ENCODE results near the gene RBM20. TPM values are rescaled to one million over a fixed set of nuclear protein-coding genes. Genes with fewer than 3 reads are reported as not detected.

Gene RBM20
- total and polyA plus RNA-seq, 2 experiments from 2014 or later, result 0.05 to 0.17 TPM

DNA sequence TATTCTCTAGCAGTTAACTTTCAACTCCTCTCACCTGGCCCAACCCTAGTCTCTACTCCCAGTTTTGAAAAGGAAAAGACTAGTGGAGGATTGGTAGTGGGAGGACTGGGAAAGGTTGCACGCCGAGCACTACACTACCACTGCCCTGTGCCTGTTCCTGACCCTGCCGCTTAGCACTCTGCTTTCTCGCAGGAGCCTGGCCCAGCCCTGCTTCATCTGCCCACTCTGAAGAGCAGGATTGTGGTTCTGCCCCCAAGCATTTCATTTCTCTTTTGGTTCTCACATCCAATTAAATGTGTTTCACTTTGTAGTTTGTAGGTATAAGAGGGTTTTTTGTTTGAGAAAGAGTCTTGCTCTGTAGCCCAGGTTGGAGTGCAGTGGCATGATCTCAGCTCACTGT lies 31.5 kb upstream of the RBM20 start:
- H3K36me3 Mint-ChIP-seq (ENCODE audit: low read depth), result no peaks in the 10 kb centered on the region
- no peaks in the 10 kb centered on the region for H3K9me2 ChIP-seq (ENCODE audit: insufficient read depth)
- ATAC-seq (no peak), DNase-seq (ENCODE audit: low spot score) (no peak)
- TF ChIP-seq EZH2phosphoT487 (IDR thresholded peaks at IDR 0.05; ENCODE audit: unreplicated experiment), result no peak
- TF ChIP-seq CTCF (conservative IDR thresholded peaks at IDR 0.05; ENCODE audit: low read depth in 2 of 2), result no peak
- no peak for TF ChIP-seq ZNF114 (CRISPR knock-in tag; IDR thresholded peaks at IDR 0.05)
- TF ChIP-seq POLR2AphosphoS5 (IDR thresholded peaks at IDR 0.05; ENCODE audit: low read depth), result no peak
- no peak for TF ChIP-seq STAT1 (IDR thresholded peaks at IDR 0.05; ENCODE audit: unreplicated experiment)
- TF ChIP-seq CREB1 (CRISPR knock-in tag; IDR thresholded peaks at IDR 0.05; ENCODE audit: low read depth), result no peak
- no peak for TF ChIP-seq ZNF331 (CRISPR knock-in tag; IDR thresholded peaks at IDR 0.05; ENCODE audit: low read depth)
- no peak for TF ChIP-seq ETS1 (IDR thresholded peaks at IDR 0.05)
- H3K27me3 Mint-ChIP-seq (ENCODE audit: insufficient read depth, low read depth, poor library complexity), result no peaks in the 10 kb centered on the region
- H3K4me1 Mint-ChIP-seq, result peaks cover 21% of the 10 kb centered on the region
- no peaks in the 10 kb centered on the region for H4K20me1 ChIP-seq (replicated peaks; ENCODE audit: insufficient read depth)
- H2AFZ ChIP-seq, result no peak overlapping the region
- no peak overlapping the region for H3K4me3 ChIP-seq
- no peaks in the 10 kb centered on the region for H3K9me3 Mint-ChIP-seq
- H3K4me2 ChIP-seq, result no peak overlapping the region; the same call in 1 of the 2 replicates
- no peaks in the 10 kb centered on the region for H3K27me3 ChIP-seq (ENCODE audit: insufficient read depth)
- H3K4me1 ChIP-seq (ENCODE audit: insufficient read depth), result peaks cover 17% of the 10 kb centered on the region
- H3K27ac Mint-ChIP-seq, result no peak overlapping the region
- H3K27ac ChIP-seq (ENCODE audit: low read depth), result no peak overlapping the region
- H3F3A ChIP-seq (replicated peaks; ENCODE audit: low read depth), result no peaks in the 10 kb centered on the region; the same call in 1 of the 2 replicates
- H3K36me3 ChIP-seq (ENCODE audit: insufficient read depth), result no peaks in the 10 kb centered on the region
- no peaks in the 10 kb centered on the region for H3K79me2 ChIP-seq (replicated peaks; ENCODE audit: insufficient read depth)
- H3K4me3 Mint-ChIP-seq, result no peak overlapping the region

DNA sequence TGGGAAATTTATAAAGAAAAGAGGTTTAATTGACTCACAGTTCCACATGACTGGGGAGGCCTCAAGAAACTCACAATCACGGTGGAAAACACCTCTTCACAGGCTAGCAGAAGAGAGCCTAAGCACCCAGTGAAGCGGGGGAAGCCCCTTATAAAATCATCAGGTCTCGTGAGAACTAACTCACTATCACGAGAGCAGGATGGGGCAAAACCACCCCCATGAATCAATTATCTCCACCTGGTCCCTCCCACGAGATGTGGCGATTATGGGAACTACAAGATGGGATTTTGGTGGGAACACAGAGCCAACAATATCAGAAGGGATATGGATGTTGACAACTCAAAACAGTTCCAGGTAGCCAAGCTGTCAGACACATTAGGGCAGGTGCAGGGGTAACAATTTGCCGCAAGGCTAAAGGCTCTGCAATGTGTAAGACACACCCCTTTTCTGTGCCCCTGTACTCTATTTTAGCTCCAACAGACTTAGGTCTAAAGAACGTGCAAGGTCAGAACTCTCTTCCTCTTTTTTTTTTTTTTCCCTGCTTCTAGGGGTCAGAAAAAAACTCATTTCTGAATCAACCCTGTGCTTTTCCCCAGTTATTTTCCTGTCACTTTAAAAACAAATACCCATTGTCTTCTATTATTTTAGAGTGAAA lies 30.7 kb upstream of the RBM20 start:
- Mint-ChIP-seq H3K4me3 (no peak overlapping the region), H3K4me1 (peaks cover 21% of the 10 kb centered on the region), H3K9me3 (no peaks in the 10 kb centered on the region), H3K27me3 (ENCODE audit: insufficient read depth, low read depth, poor library complexity) (no peaks in the 10 kb centered on the region), H3K27ac (no peak overlapping the region), H3K36me3 (ENCODE audit: low read depth) (no peaks in the 10 kb centered on the region)
- H3K4me2 ChIP-seq, result no peak overlapping the region
- H3K79me2 ChIP-seq (replicated peaks; ENCODE audit: insufficient read depth), result no peaks in the 10 kb centered on the region
- no peaks in the 10 kb centered on the region for H3K27me3 ChIP-seq (ENCODE audit: insufficient read depth)
- no peak overlapping the region for H3K27ac ChIP-seq (ENCODE audit: low read depth)
- no peak overlapping the region for H3K4me3 ChIP-seq
- H3K36me3 ChIP-seq (ENCODE audit: insufficient read depth), result no peaks in the 10 kb centered on the region
- ATAC-seq (no peak), DNase-seq (ENCODE audit: low spot score) (peak; percentile 26)
- H4K20me1 ChIP-seq (replicated peaks; ENCODE audit: insufficient read depth), result no peaks in the 10 kb centered on the region
- no peak overlapping the region for H2AFZ ChIP-seq
- peaks cover 17% of the 10 kb centered on the region for H3K4me1 ChIP-seq (ENCODE audit: insufficient read depth)
- no peaks in the 10 kb centered on the region; the same call in 1 of the 2 replicates for H3F3A ChIP-seq (replicated peaks; ENCODE audit: low read depth)
- H3K9me2 ChIP-seq (ENCODE audit: insufficient read depth), result no peaks in the 10 kb centered on the region
- TF ChIP-seq, protein P1, sequence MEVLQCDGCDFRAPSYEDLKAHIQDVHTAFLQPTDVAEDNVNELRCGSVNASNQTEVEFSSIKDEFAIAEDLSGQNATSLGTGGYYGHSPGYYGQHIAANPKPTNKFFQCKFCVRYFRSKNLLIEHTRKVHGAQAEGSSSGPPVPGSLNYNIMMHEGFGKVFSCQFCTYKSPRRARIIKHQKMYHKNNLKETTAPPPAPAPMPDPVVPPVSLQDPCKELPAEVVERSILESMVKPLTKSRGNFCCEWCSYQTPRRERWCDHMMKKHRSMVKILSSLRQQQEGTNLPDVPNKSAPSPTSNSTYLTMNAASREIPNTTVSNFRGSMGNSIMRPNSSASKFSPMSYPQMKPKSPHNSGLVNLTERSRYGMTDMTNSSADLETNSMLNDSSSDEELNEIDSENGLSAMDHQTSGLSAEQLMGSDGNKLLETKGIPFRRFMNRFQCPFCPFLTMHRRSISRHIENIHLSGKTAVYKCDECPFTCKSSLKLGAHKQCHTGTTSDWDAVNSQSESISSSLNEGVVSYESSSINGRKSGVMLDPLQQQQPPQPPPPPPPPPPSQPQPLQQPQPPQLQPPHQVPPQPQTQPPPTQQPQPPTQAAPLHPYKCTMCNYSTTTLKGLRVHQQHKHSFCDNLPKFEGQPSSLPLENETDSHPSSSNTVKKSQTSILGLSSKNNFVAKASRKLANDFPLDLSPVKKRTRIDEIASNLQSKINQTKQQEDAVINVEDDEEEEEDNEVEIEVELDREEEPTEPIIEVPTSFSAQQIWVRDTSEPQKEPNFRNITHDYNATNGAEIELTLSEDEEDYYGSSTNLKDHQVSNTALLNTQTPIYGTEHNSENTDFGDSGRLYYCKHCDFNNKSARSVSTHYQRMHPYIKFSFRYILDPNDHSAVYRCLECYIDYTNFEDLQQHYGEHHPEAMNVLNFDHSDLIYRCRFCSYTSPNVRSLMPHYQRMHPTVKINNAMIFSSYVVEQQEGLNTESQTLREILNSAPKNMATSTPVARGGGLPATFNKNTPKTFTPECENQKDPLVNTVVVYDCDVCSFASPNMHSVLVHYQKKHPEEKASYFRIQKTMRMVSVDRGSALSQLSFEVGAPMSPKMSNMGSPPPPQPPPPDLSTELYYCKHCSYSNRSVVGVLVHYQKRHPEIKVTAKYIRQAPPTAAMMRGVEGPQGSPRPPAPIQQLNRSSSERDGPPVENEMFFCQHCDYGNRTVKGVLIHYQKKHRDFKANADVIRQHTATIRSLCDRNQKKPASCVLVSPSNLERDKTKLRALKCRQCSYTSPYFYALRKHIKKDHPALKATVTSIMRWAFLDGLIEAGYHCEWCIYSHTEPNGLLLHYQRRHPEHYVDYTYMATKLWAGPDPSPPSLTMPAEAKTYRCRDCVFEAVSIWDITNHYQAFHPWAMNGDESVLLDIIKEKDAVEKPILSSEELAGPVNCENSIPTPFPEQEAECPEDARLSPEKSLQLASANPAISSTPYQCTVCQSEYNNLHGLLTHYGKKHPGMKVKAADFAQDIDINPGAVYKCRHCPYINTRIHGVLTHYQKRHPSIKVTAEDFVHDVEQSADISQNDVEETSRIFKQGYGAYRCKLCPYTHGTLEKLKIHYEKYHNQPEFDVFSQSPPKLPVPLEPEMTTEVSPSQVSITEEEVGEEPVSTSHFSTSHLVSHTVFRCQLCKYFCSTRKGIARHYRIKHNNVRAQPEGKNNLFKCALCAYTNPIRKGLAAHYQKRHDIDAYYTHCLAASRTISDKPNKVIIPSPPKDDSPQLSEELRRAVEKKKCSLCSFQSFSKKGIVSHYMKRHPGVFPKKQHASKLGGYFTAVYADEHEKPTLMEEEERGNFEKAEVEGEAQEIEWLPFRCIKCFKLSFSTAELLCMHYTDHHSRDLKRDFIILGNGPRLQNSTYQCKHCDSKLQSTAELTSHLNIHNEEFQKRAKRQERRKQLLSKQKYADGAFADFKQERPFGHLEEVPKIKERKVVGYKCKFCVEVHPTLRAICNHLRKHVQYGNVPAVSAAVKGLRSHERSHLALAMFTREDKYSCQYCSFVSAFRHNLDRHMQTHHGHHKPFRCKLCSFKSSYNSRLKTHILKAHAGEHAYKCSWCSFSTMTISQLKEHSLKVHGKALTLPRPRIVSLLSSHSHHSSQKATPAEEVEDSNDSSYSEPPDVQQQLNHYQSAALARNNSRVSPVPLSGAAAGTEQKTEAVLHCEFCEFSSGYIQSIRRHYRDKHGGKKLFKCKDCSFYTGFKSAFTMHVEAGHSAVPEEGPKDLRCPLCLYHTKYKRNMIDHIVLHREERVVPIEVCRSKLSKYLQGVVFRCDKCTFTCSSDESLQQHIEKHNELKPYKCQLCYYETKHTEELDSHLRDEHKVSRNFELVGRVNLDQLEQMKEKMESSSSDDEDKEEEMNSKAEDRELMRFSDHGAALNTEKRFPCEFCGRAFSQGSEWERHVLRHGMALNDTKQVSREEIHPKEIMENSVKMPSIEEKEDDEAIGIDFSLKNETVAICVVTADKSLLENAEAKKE (CRISPR knock-in tag; IDR thresholded peaks at IDR 0.05), result no peak
- TF ChIP-seq CREB1 (CRISPR knock-in tag; IDR thresholded peaks at IDR 0.05; ENCODE audit: low read depth) (no peak), POLR2AphosphoS5 (IDR thresholded peaks at IDR 0.05; ENCODE audit: low read depth) (no peak), ZNF114 (CRISPR knock-in tag; IDR thresholded peaks at IDR 0.05) (no peak), CTCF (conservative IDR thresholded peaks at IDR 0.05; ENCODE audit: low read depth in 2 of 2) (no peak), NANOG (IDR thresholded peaks at IDR 0.05; ENCODE audit: borderline replicate concordance) (no peak)

Measured in GM23338 (cell line).